SK-N-SH treated with all-trans-retinoic acid at 6 μM for 48 hours (cell line): ENCODE data around the gene STIM2.

Experiments
- BACH2 ChIP-seq: fragments of 250-450 bp; sonication (Bioruptor Pico); IDR thresholded peaks from 2 replicates; pipeline ENCODE4 v1.9.0; 2021; ENCODE audit warnings: mild to moderate bottlenecking, borderline replicate concordance
- PATZ1 ChIP-seq: fragments of 250-450 bp; sonication (Bioruptor Pico); IDR thresholded peaks from 2 replicates; pipeline ENCODE4 v1.8.0; 2020; ENCODE audit warnings: mild to moderate bottlenecking, moderate library complexity, borderline replicate concordance
- RARB ChIP-seq: fragments of 250-450 bp; sonication (Bioruptor Pico); IDR thresholded peaks from 2 replicates; pipeline ENCODE4 v1.8.0; 2021; ENCODE audit warnings: mild to moderate bottlenecking, moderate library complexity
- TOX ChIP-seq: fragments of 250-450 bp; sonication (Bioruptor Pico); IDR thresholded peaks from 2 replicates; pipeline ENCODE4 v1.8.0; 2021; ENCODE audit warnings: mild to moderate bottlenecking, moderate library complexity, borderline replicate concordance
- ZC3H10 ChIP-seq: fragments of 250-450 bp; sonication (Bioruptor Pico); IDR thresholded peaks from 2 replicates; pipeline ENCODE4 v1.5.1; 2021; ENCODE audit warnings: mild to moderate bottlenecking, moderate library complexity

- no peak for TF ChIP-seq TOX (CRISPR knock-in tag)
- TF ChIP-seq PATZ1 (CRISPR knock-in tag): no peak
- TF ChIP-seq RARB (CRISPR knock-in tag): no peak
- TF ChIP-seq BACH2 (CRISPR knock-in tag): no peak
- no peak for TF ChIP-seq ZC3H10 (CRISPR knock-in tag)
Observed at GRCh38 chr4:26899991-26900390, 39.4 kb downstream of the STIM2 start.
